Activated CD4-positive, alpha-beta T cell treated with anti-CD3 and anti-CD28 coated beads, Interleukin-2, amount 50 U/mL, for 16 hours (primary cell): ENCODE data around the gene PGM2L1.
"Not testable (repeated sequence)": the region's sequence is repeated elsewhere in the genome, so short reads cannot be mapped to it uniquely, and the experiment has no call there.

ENCODE experiments used
- DNase-seq: peaks from one replicate; pipeline ENCODE4 v3.0.0-alpha.2; 2020

Gene PGM2L1

GRCh38 chr11:74398244-74399159, at the start of gene PGM2L1:
TSS of gene PGM2L1 (minus strand) at chr11:74398433. CDS start at chr11:74398161, 272 bp downstream.
- DNase-seq: peak; percentile 95

GRCh38 chr11:74447720-74448119, 49.5 kb upstream of the PGM2L1 start:
- DNase-seq: no peak

- DNase-seq: no peak
Measured at GRCh38 chr11:74446532-74446938, 48.3 kb upstream of the PGM2L1 start.

- no peak for DNase-seq
Measured at GRCh38 chr11:74444173-74444826, 46.1 kb upstream of the PGM2L1 start.

- DNase-seq: no peak
Measured at GRCh38 chr11:74443071-74443864, 45.0 kb upstream of the PGM2L1 start.

- DNase-seq: no peak
Measured at GRCh38 chr11:74442636-74443035, 44.4 kb upstream of the PGM2L1 start.

GRCh38 chr11:74438681-74439080, 40.4 kb upstream of the PGM2L1 start:
- DNase-seq: no peak

GRCh38 chr11:74437441-74438042, 39.3 kb upstream of the PGM2L1 start:
- DNase-seq: no peak

GRCh38 chr11:74434528-74434927, 36.3 kb upstream of the PGM2L1 start:
- no peak for DNase-seq

GRCh38 chr11:74429205-74429604, 31.0 kb upstream of the PGM2L1 start:
- no peak for DNase-seq

GRCh38 chr11:74427384-74427886, 29.2 kb upstream of the PGM2L1 start:
- no peak for DNase-seq

GRCh38 chr11:74425100-74425499, 26.9 kb upstream of the PGM2L1 start:
- DNase-seq: no peak

GRCh38 chr11:74418509-74418895, 20.3 kb upstream of the PGM2L1 start:
- peak; percentile 24 for DNase-seq

GRCh38 chr11:74417860-74418508, 19.8 kb upstream of the PGM2L1 start:
- no peak for DNase-seq

- peak; percentile 32 for DNase-seq
Measured at GRCh38 chr11:74417379-74417804, 19.2 kb upstream of the PGM2L1 start.

GRCh38 chr11:74416974-74417373, 18.7 kb upstream of the PGM2L1 start:
- DNase-seq: not testable (repeated sequence)

- no peak for DNase-seq
Measured at GRCh38 chr11:74412733-74413359, 14.6 kb upstream of the PGM2L1 start.

- no peak for DNase-seq
Measured at GRCh38 chr11:74412321-74412720, 14.1 kb upstream of the PGM2L1 start.

GRCh38 chr11:74409633-74410032, 11.4 kb upstream of the PGM2L1 start:
- DNase-seq: no peak

- DNase-seq: no peak
Measured at GRCh38 chr11:74403607-74404321, 5.5 kb upstream of the PGM2L1 start.

GRCh38 chr11:74400606-74401005, 2.4 kb upstream of the PGM2L1 start:
- DNase-seq: no peak
